OCI-LY1 (cell line): ENCODE data around the gene THSD8.
A peak's percentile ranks its signal among the peaks of the same experiment; 100 is the strongest.

Source experiments
- H2AFZ ChIP-seq: fragments of 200-600 bp; sonication (generic), shearing (Covaris generic); 2 replicates; pipeline ENCODE4 v1.6.0; 2014; ENCODE audit warnings: antibody characterized with exemption, mild to moderate bottlenecking, low read length
- H3F3A ChIP-seq: fragments of 200-600 bp; sonication (generic), shearing (Covaris generic); 2 replicates; pipeline ENCODE4 v1.6.0; 2014; ENCODE audit warnings: mild to moderate bottlenecking, antibody characterized with exemption, low read length, moderate library complexity; ENCODE audit not compliant: insufficient read depth
- H3K27ac ChIP-seq: fragments of 200-600 bp; sonication (generic); 2 replicates; pipeline ENCODE4 v1.5.1; 2014; ENCODE audit warnings: low read length, mixed run types, mild to moderate bottlenecking, low read depth; ENCODE audit not compliant: poor library complexity, severe bottlenecking
- H3K27me3 ChIP-seq: fragments of 200-600 bp; sonication (generic); 2 replicates; pipeline ENCODE4 v1.6.0; 2014; ENCODE audit warnings: antibody characterized with exemption, mild to moderate bottlenecking, low read length, moderate library complexity; ENCODE audit not compliant: insufficient read depth
- H3K36me3 ChIP-seq: fragments of 200-600 bp; sonication (generic); 2 replicates; pipeline ENCODE4 v1.6.1; 2014; ENCODE audit warnings: mild to moderate bottlenecking, antibody characterized with exemption, low read length, moderate library complexity, mixed read lengths; ENCODE audit not compliant: insufficient read depth
- H3K4me1 ChIP-seq: fragments of 200-600 bp; sonication (generic); 2 replicates; pipeline ENCODE4 v1.5.1; 2014; ENCODE audit warnings: mild to moderate bottlenecking, low read length, moderate library complexity; ENCODE audit not compliant: insufficient read depth, severe bottlenecking
- H3K4me2 ChIP-seq: fragments of 200-600 bp; sonication (generic), shearing (Covaris generic); 2 replicates; pipeline ENCODE4 v1.6.1; 2014; ENCODE audit warnings: low read length
- H3K4me3 ChIP-seq: fragments of 200-600 bp; sonication (generic); 2 replicates; pipeline ENCODE4 v1.5.1; 2014; ENCODE audit warnings: low read length, low read depth, mild to moderate bottlenecking, mixed read lengths; ENCODE audit not compliant: poor library complexity, severe bottlenecking
- H3K79me2 ChIP-seq: fragments of 200-600 bp; shearing (Covaris generic); 2 replicates; pipeline ENCODE4 v1.6.1; 2016; ENCODE audit warnings: mixed run types, low read length, mixed read lengths; ENCODE audit not compliant: insufficient read depth
- H3K9ac ChIP-seq: fragments of 200-600 bp; sonication (generic), shearing (Covaris generic); 2 replicates; pipeline ENCODE4 v1.6.1; 2014; ENCODE audit warnings: mild to moderate bottlenecking, low read length, mixed read lengths
- H3K9me2 ChIP-seq: fragments of 200-600 bp; sonication (generic), shearing (Covaris generic); 2 replicates; pipeline ENCODE4 v1.6.1; 2014; ENCODE audit warnings: low read depth, mild to moderate bottlenecking, low read length, mixed read lengths
- H3K9me3 ChIP-seq: fragments of 200-600 bp; shearing (Covaris generic); 2 replicates; pipeline ENCODE4 v1.6.1; 2014; ENCODE audit warnings: low read length, mixed read lengths
- H4K20me1 ChIP-seq: fragments of 200-600 bp; sonication (generic), shearing (Covaris generic); 2 replicates; pipeline ENCODE4 v1.6.0; 2016; ENCODE audit warnings: mild to moderate bottlenecking, low read length; ENCODE audit not compliant: insufficient read depth
- EZH2 ChIP-seq: fragments of 200-600 bp; sonication (generic), shearing (Covaris generic); IDR thresholded peaks from 2 replicates; pipeline ENCODE4 v1.8.0; 2017; ENCODE audit warnings: borderline replicate concordance, mixed run types, mild to moderate bottlenecking, antibody characterized with exemption, low read length, moderate library complexity, mixed read lengths
- TF ChIP-seq, protein P1 (sequence below): fragments of 200-600 bp; sonication (generic), shearing (Covaris generic); IDR thresholded peaks from 2 replicates; pipeline ENCODE4 v1.5.1; 2017; ENCODE audit warnings: mild to moderate bottlenecking, antibody characterized with exemption, low read length, moderate library complexity, mixed read lengths

The THSD8 gene

GRCh38 chr19:12833738-12834565 lies 32.1 kb downstream of the THSD8 start:
- peak overlapping the region; percentile 68 for H3K4me3 ChIP-seq
- H3K36me3 ChIP-seq, result no peaks in the 10 kb centered on the region
- peaks cover 5% of the 10 kb centered on the region for H3F3A ChIP-seq
- H3K27me3 ChIP-seq, result no peaks in the 10 kb centered on the region
- peak overlapping the region; percentile 19 for H3K27ac ChIP-seq
- peaks cover 47% of the 10 kb centered on the region for H3K4me1 ChIP-seq
- peak overlapping the region; percentile 72 for H3K4me2 ChIP-seq
- no peaks in the 10 kb centered on the region for H4K20me1 ChIP-seq
- H3K9me2 ChIP-seq, result no peaks in the 10 kb centered on the region
- TF ChIP-seq EZH2, result no peak
- no peaks in the 10 kb centered on the region for H3K9me3 ChIP-seq
- peak overlapping the region; percentile 68 for H3K9ac ChIP-seq
- no peaks in the 10 kb centered on the region for H3K79me2 ChIP-seq
- H2AFZ ChIP-seq, result no peak overlapping the region

DNA sequence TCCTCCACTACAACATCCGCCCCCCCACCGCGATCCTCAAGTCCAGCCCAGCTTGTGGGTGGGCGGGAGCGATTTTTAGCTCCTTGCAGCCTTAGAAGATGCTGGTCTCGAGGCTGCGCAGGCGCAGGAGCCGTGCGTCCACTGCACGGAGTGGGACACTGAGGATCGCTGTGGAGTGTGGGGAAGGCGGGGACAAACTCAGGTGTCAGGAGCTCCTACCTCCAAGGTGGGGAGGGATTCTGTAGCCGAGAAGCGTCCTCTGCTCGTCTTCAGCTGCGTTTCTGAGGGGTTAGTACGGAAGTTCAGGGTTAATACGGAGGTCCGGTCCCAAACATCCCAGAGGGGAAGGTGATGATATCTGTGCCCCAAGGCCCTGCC lies 32.7 kb downstream of the THSD8 start, which contains the start of gene RTBDN:
Gene RTBDN (minus strand): TSS at position 14 of the 378 bp plus-strand sequence. CDS start 4,600 bp downstream, outside the sequence.
- Histone ChIP-seq H2AFZ (no peak within 1 kb of the TSS), H3K9me3 (no peaks in the 10 kb centered on the region), H3K4me1 (peaks cover 53% of the 10 kb centered on the region), H3K9ac (peak within 1 kb of the TSS; percentile 68), H3K9me2 (no peaks in the 10 kb centered on the region), H3K36me3 (no peaks in the 10 kb centered on the region), H3K4me3 (peak within 1 kb of the TSS; percentile 68), H3K4me2 (peak within 1 kb of the TSS; percentile 72), H3K27me3 (no peaks in the 10 kb centered on the region), H3K27ac (peak within 1 kb of the TSS; percentile 19), H3K79me2 (no peaks in the 10 kb centered on the region), H3F3A (peaks cover 8% of the 10 kb centered on the region), H4K20me1 (no peaks in the 10 kb centered on the region)
- TF ChIP-seq, protein P1, sequence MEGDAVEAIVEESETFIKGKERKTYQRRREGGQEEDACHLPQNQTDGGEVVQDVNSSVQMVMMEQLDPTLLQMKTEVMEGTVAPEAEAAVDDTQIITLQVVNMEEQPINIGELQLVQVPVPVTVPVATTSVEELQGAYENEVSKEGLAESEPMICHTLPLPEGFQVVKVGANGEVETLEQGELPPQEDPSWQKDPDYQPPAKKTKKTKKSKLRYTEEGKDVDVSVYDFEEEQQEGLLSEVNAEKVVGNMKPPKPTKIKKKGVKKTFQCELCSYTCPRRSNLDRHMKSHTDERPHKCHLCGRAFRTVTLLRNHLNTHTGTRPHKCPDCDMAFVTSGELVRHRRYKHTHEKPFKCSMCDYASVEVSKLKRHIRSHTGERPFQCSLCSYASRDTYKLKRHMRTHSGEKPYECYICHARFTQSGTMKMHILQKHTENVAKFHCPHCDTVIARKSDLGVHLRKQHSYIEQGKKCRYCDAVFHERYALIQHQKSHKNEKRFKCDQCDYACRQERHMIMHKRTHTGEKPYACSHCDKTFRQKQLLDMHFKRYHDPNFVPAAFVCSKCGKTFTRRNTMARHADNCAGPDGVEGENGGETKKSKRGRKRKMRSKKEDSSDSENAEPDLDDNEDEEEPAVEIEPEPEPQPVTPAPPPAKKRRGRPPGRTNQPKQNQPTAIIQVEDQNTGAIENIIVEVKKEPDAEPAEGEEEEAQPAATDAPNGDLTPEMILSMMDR, result no peak
- TF ChIP-seq EZH2, result no peak

DNA sequence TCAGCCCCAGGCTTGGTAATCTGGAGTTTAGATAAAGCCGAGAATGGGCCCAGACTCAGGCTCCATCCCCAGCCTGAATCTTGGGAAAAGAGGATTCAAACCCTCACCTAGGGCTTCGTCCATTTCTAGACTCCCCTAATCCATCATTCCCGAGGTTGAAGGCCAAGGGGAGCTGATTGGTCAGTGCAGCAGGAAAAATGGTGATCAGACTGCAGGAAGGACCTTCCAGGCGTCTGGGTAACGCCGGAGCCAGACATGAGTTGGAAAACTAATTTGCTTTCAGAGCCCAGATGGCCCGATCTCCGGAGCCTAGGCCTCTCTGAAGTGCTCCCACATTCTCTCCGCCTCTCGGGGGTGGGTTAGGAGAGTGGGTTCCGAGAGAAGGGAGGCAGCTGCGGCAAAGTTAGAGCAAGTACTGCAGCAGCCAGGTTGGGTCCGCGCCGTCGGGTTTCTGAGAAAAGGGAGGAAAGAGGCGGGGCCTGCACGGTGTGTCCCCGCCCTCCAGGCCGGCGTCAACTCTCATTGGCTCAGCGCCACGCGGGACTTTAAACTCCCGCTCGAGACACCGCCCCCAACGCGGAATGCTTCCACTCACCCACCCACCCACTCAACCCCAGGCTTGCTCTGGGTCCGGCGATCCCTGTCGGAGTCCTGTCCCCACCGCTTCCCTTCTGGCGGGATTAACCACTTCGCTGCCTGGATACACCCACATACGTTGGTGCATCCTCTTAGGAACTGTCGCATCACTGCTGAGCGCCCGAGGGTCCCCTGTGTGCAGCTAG lies 33.3 kb downstream of the THSD8 start:
- Histone ChIP-seq H3F3A (peaks cover 12% of the 10 kb centered on the region), H3K9me2 (no peaks in the 10 kb centered on the region), H3K4me3 (peak overlapping the region; percentile 68), H3K79me2 (no peaks in the 10 kb centered on the region), H3K9ac (peak overlapping the region; percentile 68; the same call in 1 of the 2 replicates), H3K27me3 (no peaks in the 10 kb centered on the region), H3K9me3 (no peaks in the 10 kb centered on the region), H3K36me3 (no peaks in the 10 kb centered on the region), H2AFZ (no peak overlapping the region), H3K27ac (peak overlapping the region; percentile 76), H3K4me1 (peaks cover 59% of the 10 kb centered on the region), H3K4me2 (peak overlapping the region; percentile 72), H4K20me1 (no peaks in the 10 kb centered on the region)
- no peak for TF ChIP-seq EZH2
- TF ChIP-seq, protein P1, result no peak
